Activated CD4-positive, CD25-positive, alpha-beta regulatory T cell treated with anti-CD3 and anti-CD28 coated beads, Interleukin-2, amount 50 U/mL, for 24 hours (primary cell): Measurements from ENCODE around the gene CLSTN1.
"Not testable (repeated sequence)": the region's sequence is repeated elsewhere in the genome, so short reads cannot be mapped to it uniquely, and the experiment has no call there.

Source experiments
- ATAC-seq, 2 donors: fragments of 150-1000 bp; cut with Tn5 transposase; one replicate each; pipeline ENCODE4 v1.10.0; 2021; ENCODE audit warnings: mild to moderate bottlenecking in 1 of 2, moderate library complexity in 1 of 2

Gene CLSTN1

DNA sequence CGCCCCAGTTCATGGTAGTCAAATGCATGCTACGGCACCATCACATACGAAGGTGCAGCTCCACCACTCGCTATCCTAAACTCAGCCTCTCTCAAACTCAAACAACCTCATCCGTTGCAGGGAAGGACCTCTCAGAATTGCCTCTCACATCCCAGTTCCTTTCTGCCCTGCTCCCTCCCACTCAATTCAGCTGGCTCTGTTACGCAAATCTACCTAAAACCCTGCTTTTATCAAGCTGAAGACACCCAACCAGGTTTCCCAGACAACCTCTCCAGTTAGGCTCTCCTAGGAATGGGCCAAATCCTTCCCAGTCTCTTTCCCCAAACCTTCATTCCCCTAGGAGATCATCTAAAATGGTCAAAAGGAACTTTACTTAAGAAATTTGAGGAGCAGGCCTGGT lies 62.9 kb downstream of the CLSTN1 start:
- no peak for ATAC-seq

DNA sequence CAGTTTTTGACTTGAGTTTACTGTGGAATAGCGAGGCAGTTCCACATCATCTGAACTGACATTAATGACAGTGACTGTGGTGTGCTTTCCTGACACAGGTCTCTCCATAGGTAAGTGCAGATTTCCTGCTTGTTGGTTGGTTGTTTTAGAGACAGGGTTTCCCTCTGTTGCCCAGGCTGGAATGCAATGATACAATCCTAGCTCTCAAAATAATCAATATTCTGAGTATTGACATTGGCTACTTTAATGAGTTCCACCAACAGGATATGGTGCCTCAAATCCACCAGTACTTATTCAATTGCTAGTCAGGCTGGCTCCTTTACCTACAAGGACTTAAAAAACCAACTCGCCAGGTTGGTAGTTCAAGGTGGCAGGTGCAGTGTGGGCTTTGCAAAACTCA lies 63.8 kb downstream of the CLSTN1 start:
- no peak for ATAC-seq

DNA sequence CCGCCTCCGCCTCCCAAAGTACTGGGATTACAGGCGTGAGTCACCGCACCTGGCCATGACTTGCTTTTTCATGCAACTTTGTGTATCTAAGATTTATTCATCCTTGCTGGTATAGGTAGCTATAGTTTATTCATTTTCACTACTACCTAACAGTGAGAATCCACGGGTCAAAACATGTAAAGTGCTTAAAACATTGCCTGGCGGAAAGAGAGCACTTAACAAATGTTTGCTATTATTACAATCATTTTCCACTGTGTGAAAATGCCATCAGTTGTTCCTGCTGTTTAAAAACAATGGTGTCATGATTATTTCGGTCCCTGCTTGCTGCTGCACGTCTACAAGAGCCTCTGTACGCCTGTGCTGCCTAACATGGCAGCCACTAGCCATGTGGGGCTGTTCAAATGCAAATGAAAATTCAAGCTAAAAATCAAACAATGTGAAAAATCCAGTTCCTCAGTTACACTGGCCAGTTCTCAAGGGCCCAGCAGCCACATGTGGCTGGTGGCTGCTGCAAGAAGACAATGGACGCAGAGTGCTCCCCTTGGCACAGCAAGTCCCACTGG lies 65.1 kb downstream of the CLSTN1 start:
- no peak for ATAC-seq

DNA sequence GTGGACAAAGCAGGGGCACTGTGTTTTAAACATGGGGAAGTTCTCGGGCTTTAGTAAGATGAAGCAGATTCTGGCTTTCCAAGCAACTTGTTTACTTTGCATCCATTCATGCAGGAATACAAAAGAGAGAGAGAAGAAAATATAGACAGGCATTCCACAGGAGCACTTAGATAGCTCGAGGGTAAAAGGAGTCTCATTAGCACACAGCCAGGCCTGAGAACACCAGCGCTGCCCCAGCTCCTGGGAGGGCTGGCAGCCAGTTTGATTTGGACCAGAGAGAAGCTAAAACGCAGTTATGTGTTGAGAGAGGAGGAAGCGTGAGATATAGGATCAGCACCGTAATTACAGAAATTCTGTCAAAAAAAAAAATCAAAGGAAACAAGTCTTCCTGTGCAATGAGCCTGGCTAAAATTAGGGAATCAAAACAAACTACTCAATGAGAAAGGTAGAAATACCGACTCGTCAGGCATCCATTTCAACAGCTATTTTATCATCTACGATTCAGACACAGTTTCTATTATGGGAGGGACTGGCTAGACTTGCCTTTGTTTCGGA lies 68.2 kb downstream of the CLSTN1 start:
- no peak for ATAC-seq

DNA sequence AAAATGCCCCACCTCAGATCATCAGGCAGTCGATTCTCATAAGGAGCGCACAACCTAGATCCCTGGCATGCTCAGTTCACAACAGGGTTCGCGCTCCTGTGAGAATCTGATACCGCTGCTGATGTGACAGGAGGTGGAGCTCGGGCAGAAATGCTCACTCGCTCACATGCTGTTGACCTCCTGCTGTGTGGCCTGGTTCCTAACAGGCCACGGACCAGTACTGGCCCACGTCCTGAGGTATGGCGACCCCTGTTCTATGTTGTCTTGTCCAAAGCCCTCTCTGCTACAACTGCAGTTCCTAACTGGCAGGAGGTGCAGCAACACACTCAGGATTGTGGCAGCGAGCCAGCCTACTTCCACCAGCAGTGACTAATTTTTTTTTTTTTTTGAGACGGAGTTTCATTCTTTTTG lies 70.6 kb downstream of the CLSTN1 start:
- ATAC-seq = no peak

DNA sequence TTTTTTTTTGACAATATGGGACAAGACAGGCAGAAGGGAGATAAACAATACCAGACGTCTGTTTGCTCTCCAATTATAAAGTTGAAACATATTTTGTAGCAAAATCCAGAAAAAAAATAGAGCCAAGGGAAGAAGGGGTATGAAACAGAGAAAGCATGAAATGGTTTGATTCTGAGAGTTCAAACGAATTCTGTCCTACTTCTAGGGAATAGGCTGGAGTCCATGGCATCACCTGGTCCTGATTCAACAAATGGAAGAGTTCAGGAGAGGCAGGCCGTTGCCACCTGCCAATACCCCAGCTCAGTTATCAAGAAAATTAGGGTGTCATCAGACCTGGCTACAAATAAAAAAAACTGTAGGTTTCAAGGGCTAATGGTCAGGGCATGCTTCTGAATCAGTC lies 71.8 kb downstream of the CLSTN1 start:
- ATAC-seq = no peak

DNA sequence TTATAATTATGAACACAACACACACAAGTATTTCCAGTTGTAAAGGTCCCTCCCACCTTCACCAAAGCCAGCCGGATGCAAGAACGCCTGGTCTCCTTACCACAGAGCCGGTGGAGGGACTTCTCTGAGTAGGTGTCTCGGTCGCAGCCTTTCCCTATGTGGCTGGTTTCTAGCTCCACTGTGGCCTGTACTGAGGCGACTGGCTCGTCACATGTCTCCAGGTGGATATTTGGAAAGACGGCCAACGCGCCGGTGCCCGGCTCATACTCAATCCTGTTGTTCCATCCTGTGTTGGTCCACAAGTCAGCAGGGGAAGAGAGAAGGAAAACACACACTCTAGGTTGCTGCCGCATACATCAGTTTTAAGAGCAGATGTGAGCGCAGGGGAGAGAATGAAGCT lies 74.4 kb downstream of the CLSTN1 start:
- no peak for ATAC-seq

DNA sequence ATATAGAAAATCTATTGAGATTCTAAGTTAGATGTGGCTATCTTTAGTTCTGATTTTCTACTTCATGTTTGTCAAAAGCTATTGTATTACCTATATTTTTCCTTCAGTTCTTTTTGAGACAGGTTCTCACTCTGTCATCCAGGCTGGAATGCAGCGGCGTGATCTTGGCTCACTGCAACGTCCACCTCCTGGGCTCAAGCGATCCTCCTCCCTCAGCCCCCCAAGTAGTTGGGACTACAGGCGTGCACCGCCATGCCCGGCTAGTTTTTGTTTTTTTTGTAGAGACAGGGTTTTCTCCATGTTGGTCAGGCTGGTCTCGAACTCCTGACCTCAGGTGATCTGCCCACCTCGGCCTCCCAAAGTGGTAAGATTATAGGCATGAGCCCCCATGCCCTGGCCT lies 75.4 kb downstream of the CLSTN1 start:
- ATAC-seq = not testable (repeated sequence)

DNA sequence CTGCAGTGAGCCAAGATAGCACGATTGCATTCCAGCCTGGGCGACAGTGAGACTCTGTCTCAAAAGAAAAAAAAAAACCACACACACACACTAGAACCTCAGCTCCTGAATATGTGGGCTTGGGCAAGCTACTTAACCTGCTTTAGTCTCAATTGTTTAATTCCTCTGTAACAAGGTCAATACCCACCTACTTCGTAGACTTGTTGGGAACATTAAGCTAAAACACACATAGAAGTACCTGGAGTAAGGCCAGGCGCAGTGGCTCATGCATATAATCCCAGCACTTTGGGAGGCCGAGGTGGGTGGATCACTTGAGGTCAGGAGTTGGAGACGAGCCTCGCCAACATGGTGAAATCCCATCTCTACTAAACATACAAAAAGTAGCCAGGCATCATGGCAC lies 77.1 kb downstream of the CLSTN1 start:
- no peak for ATAC-seq

DNA sequence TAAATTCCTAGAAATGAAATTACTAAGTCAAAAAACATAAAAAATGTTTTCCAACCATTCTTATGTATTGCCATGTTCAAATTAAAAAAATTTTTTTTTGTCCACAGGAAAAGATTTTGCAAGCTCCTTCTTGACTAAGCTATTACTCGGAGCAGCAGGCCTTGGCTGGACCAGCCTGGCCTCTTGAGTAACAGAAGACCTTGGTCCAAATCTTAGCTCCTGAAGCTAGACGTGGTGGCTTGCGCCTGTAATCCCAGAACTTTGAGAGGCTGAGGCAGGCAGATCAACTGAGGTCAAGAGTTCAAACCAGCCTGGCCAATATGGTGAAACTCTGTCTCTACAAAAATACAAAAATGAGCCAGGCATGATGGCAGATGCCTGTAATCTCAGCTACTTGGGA lies 77.6 kb downstream of the CLSTN1 start:
- no peak for ATAC-seq

DNA sequence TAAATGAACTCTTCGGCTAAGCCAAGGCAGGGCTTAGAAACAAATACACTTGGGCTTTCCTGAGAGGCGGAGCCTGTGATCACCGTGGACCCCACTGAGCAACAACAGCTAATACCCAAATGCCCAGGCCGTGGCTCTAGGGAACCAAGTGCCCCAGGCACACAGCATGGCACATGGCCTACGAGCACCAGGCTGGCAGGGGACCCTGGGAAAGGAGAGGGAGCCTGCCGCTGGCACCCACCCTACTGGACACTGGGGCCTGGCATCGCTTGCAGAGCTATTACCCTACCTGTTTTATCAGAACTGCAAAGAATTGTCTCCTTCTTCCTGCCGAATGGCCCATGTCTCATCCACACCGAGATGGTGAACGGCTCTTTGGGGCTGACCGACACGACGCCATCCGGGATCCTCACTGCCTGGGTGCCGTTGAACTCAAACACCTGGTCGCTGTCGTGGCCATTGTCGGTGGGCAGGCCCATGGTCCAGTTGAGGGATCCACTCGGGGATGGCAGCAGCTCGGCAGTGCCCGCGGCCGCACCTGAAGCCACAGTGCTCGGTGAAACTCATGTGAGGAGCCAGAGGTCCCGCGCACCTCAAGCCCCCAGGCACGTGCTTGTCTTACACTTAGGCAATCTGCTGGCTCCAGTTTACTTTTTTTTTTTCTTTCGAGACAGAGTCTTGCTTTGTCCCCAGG lies 79.5 kb downstream of the CLSTN1 start:
- no peak for ATAC-seq

DNA sequence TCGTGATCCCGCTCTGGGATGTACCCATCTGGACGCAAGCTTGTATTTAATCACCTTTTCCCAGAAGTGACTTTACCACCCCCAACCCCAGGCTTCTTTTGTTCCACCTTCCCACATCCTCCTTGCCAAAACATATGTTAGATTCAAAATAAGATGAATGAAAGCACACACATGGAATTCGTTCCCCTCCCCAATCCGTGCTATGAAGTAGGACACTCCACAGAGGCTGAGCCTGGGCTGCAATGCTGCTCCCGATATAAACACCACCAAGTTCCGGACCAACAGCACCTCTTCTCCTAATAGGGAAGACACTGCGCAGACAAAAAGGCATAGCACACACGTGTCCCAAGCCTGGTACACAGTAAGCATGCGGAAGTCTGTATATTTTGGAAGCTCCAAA lies 86.1 kb downstream of the CLSTN1 start:
- ATAC-seq = no peak

DNA sequence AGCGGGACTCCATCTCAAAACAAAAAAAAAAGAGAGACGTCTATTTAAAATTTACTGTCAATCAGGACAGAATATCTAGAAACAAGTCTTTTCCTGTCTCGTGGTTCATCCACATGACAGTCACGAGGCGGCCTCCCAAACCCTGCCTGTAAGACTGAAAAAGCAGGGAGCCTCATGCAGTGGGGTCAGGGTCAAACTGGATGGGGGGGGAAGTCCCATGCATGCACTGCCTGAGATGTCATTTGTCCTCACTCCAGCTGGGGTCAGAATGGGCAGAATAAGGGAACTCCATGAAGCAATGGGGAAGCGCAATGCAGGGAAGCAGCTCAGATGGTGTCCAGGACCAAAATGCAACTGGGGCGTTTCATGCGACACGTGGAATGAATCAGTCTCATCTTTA lies 86.7 kb downstream of the CLSTN1 start:
- ATAC-seq = no peak

DNA sequence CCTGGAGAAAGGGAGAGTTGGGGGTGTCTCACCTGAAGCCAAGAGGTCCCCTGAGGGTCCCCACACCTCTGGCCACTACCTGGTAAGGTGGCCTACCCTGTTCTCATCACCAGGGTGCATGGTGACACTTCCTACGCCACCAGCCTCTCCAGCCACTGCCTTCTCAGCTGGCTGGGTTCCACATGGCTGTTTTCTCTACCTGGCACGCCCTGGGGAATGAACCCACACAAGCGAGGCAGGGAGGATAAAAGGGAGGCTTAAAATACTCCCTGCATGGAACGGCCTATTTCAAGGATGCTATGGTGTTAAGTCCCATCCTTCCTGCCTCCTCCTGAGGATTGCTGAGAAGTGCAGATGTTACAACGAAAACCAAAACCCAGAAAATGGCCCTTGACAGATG lies 87.5 kb downstream of the CLSTN1 start:
- no peak for ATAC-seq

DNA sequence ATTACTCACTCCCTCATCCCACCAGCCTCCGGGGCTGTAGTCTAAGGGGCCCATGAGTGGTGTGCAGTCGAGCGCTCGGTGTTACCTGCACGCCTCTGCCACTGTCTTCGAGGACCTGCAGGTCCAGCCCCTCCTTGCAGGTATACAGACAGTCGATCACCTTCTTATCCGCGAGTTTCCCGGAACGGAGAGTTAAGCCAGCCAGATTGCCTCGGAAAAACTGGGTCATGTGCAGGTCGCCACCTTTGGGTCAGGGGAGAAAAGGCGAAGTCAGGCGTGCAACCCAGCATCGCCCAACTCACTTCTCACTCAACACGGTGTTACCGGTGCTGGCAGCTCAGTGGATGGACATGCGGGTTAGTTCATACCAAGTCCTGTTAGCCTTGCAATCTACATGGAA lies 88.0 kb downstream of the CLSTN1 start:
- no peak for ATAC-seq

DNA sequence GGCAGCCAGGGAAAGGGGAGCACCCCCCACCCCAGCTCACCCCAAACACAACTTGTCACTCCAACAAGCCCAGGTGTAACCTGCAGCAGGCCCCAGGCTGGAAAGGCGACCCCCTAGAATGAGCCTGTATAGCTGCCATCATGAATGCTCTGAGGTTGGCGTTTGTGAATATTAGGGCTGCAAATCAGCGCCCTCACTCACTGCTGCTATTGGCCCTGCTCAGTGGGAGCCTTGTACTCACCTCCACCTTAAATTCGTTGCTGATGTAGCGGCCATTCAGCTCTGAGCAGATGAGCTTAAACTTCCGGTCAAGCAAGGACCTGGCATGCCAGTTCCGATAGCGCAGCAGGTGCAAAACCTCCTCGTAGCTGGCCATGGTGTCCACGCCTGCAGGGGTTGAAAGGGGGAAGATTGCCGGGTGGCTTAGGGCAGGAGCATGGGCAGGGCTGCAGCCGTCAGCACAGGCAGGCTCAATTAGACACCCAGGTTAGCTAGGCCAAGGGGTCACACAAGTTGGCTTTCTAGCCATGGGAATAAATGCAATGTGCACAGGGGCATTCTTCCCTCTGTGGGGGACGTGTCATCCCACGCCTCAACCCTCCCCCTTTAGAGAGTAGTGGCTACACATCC lies 90.5 kb downstream of the CLSTN1 start:
- ATAC-seq = no peak

DNA sequence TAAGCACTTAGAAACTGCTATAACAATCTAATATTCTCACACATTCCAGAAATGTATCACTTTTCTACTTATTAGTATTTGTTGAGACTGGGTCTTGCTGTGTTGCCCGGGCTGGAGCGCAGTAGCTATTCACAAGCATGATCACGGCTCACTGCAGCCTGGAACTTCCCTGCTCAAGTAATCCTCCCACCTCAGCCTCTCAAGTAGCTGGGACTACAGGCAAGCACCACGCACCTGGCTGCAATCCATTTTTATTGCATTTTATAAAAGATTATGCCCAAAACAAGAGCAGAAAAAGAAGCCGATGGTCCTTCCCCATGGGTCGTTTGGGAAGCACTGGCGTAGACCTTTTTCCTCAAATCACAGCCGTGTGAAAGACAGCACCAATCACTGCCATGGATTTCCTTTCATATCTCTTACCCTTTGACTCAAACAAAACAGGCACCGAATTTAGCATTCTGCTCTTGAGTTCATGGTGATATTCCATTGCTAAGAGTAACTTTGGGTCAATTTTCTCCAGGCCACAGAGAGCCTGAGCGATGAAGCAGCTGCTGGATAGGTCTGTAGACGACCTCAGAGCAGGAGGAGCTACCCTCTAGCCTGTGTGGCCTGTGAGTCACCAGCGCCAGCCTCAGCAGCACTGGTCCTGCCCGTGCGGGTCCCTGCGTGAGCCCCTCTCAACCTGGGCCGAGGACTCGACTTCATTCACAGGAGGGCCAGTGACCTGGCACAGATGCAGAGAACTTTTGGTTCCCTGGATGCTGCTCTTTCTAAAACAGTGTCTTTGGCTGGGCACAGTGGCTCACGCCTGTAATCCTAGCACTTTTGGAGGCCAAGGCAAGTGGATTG lies 91.4 kb downstream of the CLSTN1 start:
- ATAC-seq = no peak

DNA sequence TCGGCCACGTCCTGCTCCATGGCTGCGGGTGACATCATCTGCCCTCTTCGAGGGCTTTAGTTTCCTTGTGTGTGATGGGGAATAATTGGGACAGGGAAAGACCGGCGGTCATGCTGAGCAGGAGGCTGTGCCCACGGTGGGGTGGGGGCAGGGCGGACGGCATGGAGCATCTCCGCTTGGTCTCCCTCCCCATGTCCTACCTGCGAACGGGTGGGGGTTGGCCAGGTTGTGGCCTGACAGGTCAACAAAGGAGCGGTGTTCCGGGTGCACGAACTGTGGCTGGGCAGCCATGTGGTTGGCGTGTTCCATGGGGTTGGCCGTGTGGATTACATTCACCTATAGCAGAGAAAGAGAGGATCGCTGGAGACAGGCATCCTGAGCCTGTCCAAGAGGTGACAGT lies 92.2 kb downstream of the CLSTN1 start:
- no peak for ATAC-seq

DNA sequence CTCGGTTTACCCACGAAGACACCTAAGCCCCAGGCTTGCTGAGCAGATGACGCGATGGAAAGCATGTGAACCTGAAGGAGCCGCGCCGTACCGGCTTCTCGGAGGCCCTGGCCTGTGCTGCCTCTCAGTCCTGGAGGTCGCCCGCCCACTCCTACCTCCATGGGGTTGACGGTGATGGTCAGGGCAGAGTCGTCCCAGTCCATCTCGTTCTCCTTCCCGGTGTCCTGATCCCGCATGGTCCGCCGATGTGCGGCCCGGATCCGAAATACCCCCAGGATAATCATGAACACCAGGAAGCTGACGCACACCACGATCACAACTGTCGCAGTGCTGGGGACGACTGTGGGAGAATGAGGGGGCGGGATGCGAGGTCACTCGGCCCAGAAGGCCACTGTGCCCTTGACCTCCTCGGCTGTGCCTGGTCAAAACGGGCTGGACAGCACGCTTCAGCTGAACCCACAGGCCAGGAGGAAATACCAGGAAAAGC lies 92.7 kb downstream of the CLSTN1 start:
- no peak for ATAC-seq

DNA sequence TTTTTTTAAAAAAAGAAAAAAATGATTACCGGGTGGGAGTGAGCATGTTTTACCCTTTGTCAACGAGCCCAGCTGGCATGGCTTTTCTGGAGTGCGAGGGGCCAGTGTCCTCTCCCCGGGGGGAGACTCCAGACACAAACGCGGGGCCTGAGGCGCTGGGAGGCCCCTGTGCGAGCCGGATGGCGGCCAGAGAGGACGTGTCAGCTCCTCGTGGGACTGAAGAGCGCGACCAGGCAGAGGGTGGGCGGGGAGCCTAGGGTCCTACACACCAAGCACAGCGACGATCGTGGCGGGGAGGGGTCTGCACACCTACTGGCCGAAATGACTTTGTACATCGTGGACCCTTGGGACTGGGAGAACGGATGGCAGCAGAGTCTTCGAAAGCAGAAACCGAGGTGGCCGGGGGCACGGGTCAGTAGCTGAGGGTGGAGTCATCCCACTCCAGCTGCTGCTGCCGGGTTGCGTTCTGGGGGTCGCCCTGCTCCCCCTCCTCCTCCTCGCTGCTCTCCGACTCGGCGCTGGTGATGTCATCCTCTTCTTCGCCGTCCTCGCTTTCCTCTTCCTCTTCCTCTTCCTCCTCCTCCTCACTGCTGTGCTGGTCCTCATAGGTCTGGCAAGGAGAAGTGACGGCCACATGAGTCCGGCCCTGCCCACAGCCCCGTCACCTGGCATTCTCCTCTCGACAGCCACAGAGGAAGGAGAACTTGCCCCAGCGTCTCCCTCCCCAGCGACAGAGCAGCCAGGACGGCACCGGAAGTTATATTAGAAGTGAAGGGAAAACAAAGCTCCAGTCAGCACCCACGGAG lies 93.5 kb downstream of the CLSTN1 start:
- no peak for ATAC-seq

DNA sequence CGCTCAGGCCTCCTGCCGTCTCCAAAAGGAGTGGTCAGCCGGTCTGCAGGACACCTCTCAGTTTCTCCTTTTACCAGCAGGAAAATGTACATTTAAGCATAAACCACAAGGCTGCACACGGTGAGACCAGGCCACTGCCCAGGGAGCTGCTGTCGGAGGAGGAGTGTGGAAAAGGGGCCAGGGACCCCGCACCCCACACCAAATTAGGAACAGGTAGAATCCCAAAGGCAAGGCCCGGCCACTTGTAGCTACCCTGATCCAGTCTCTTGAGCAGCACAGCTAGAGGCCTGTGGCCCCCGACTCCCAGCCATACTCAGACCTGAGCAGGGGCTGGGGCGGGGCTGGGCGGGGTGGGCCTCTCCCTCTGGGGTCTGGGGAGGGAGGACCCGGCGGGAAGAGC lies 94.2 kb downstream of the CLSTN1 start:
- ATAC-seq = no peak
